Left colon (tissue), 2 donors: ENCODE data around the gene NAV2. TPM values are rescaled to one million over a fixed set of nuclear protein-coding genes. Genes with fewer than 3 reads are reported as not detected.
"Not testable (repeated sequence)": the region's sequence is repeated elsewhere in the genome, so short reads cannot be mapped to it uniquely, and the experiment has no call there.

Experiments used
- ATAC-seq: fragments of 200-7000 bp; cut with Tn5 transposase; one replicate; pipeline ENCODE4 v1.9.1; 2020; ENCODE audit warnings: mild to moderate bottlenecking, moderate library complexity
- DNase-seq, 2 donors: peaks; one replicate each; pipeline ENCODE4 v3.0.0-alpha.2; 2020
- intact Hi-C, 2 donors: fragments of 100-400 bp; cut with DNase I in 1 of 2; cut with micrococcal nuclease in 1 of 2; formaldehyde crosslinking; loops; one replicate each; pipeline versions ENCODE4 v1.11.2 to v1.14.0; 2022; cut with DNase I, micrococcal nuclease
- total RNA-seq, 2 donors: library from RNA; stranded (reverse); fragmentation: NEBNext Ultra II Directional; extraction: Animal tissue kit (Norgen Biotek cat#: 25700); gene quantifications; one replicate each; pipeline ENCODE4 v1.2.1, GENCODE V29; 2021
- donor health status: DM: no; HTN: no; CAD: no.
- donor health status: DM: yes; HTN: yes; CAD: no.

Gene NAV2
- total RNA-seq, 2 donors from 2014 or later: 16.1 to 21.7 TPM

DNA sequence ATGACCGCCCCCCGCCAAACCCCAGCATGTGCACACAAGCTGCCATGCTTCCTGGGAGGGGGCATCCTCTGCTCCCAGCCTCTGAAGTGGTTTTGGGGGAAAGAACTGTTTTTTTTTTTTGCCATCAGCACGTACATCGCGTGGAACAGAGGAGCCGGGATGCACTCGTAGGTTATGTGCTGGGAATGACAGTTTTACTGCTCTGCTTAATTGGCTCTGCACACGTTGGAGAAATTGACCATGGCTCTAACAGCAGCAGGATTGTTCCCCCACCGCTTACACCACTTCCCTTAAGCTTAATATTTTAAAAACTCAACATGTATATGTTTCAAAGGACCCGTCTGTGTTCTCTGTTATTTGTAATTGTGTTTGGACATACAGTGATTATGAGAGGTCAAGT lies 175.2 kb downstream of the NAV2 start:
- intact Hi-C loops: no loop called here
- DNase-seq (no peak), ATAC-seq (no peak)

GRCh38 chr11:19889531-19889930 lies 176.9 kb downstream of the NAV2 start:
- no peak for DNase-seq
- intact Hi-C loops: no loop called here
- ATAC-seq: no peak

DNA sequence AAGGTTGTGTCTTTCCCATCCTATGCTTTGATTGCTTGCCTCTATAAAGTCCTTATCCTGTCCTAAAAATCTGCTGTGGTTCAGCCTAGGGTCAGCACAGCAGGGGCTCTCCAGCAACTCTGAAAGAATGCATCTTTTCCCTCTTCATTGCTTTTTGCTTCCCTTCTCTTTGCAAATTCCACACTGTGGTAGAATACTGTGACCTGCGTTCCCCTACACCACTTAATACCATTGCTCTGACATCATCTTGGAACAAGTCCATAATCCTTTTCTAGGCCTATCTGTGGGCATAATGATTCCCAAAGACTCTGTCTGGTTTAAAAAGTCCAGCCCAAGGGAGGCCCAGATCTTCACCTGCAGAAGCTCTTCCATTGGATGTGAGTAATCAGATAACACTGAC lies 177.7 kb downstream of the NAV2 start:
- DNase-seq: no peak
- ATAC-seq: no peak
- intact Hi-C loops: no loop called here

DNA sequence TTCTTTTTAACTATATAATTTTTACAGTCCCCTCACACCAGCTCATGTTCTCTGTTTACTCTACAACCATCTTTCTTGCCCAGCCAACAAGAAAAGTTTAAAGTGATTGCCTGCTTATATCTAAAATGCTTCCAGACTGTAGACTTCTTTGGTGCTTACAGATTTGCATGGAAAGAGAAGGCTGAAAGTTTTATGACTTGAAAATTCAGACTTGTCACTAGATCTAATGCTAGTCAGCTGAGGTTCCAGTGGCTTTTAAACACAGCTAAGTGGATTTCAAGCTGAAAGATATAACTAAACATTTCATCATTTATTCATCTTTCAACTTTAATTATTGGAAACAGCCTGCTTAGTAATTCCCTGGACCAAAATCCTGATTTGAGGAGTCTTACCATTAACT lies 178.4 kb downstream of the NAV2 start:
- ATAC-seq (no peak), DNase-seq (no peak)
- intact Hi-C loops: no loop called here

GRCh38 chr11:19892387-19892786 lies 179.8 kb downstream of the NAV2 start:
- DNase-seq (no peak), ATAC-seq (no peak)
- intact Hi-C loops: no loop called here

DNA sequence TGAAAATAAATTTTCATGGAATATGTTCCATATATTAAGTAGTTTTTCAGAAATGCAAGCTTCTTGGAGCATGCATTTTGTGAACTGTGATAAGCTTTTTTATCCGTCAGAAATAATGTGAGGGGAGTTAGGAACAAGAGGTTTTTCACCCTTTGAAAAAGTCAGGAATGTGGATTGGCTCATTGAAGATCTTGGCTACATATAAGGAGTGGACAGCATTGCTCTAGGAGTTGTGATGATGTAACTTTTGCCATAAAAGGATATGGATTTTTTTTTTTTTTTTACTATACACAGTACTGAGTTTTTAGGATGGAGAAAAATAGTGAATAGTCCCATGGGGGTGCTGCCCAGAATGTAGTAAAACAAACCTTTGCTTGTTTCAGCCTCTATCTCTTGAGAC lies 180.2 kb downstream of the NAV2 start:
- ATAC-seq (no peak), DNase-seq (no peak)
- intact Hi-C loops: no loop called here

DNA sequence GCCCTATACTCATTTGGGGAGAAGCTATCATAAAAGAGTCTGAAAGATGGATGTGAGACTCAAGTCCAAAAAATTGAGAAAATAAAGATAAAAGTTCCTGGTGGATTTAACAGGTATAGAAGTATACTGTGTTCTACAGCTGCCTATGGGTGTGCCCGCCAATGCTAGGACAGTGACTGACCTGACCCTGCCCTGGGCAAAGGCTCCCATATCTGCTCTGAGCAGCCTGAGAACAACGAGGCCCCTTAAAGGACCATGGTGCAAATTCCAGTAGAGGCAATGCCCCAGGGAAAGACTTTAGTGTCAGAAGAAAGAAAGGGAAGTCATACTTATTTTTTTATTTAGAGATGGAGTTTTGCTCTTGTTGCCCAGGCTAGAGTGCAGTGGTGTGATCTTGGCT lies 181.8 kb downstream of the NAV2 start:
- intact Hi-C loops: no loop called here
- ATAC-seq (peak; percentile 30), DNase-seq (no peak)

GRCh38 chr11:19895037-19895436 lies 182.4 kb downstream of the NAV2 start:
- intact Hi-C loops, ATAC-seq, DNase-seq: not testable (repeated sequence)

- intact Hi-C loops: no loop called here
- ATAC-seq (no peak), DNase-seq (no peak)
These were observed 183.1 kb downstream of the NAV2 start for GRCh38 chr11:19895776-19896175.

GRCh38 chr11:19903620-19904069 lies 191.0 kb downstream of the NAV2 start:
- ATAC-seq: peak; percentile 84
- intact Hi-C loops: loop anchor here (5.0 to 10.0 kb wide), 4 partner anchors 159 to 346 kb away; no protein-coding TSS in a partner anchor
- peak; percentile 55 to 87 for DNase-seq

DNA sequence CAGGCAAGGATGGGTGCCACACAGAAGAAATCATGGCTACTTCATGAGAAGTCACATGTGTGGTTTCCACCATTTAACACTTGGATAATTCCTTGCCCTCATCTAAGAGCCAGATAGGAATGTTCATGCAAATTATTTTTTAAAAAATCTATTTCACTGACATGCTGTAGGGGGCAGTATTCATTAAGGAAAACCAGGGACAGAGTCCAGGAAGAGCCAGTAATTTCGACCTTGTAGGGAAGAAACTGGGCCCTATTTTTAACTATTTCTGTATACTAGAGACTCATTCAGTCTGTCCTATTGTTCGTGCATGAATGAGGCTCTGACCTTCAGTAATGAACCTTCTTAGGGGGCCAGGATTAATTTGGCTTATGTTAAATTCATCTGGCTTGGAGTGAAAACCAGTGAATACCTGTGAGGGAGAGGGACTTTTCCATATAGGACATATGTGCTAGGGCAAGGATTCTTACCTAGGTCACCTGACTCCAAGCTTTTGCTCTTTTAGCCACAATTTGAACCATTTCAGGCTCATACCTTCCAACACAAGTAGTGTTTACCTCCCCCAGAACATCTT lies 192.7 kb downstream of the NAV2 start:
- ATAC-seq (peak; percentile 61), DNase-seq (no peak)
- intact Hi-C loops: loop anchor here (10.0 kb wide), 2 partner anchors 161 to 341 kb away; no protein-coding TSS in a partner anchor

DNA sequence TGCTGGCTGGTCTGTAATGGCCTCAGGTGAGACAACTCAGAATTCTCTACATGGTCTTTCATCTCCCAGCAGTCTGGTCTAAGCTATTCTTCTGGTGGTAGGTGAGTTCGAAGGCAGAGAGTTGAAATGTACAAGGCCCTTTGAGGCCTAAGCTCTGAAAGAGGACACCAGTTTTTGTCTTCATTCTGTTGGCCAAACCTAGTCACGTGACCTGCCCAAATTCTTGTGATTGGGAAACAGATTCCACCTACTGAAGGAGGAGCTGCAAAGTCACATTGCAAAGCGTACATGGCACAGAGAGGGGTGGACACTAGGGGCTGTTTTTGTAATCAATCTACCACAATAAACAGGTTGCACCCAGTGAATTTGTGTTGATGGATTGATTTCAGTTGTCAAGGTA lies 193.5 kb downstream of the NAV2 start:
- DNase-seq (no peak), ATAC-seq (no peak)
- intact Hi-C loops: loop anchor here (10.0 kb wide), 2 partner anchors 161 to 341 kb away; no protein-coding TSS in a partner anchor

GRCh38 chr11:19907008-19907579 lies 194.5 kb downstream of the NAV2 start:
- intact Hi-C loops: loop anchor here (10.0 kb wide), 2 partner anchors 162 to 342 kb away; no protein-coding TSS in a partner anchor
- DNase-seq (no peak), ATAC-seq (no peak)

DNA sequence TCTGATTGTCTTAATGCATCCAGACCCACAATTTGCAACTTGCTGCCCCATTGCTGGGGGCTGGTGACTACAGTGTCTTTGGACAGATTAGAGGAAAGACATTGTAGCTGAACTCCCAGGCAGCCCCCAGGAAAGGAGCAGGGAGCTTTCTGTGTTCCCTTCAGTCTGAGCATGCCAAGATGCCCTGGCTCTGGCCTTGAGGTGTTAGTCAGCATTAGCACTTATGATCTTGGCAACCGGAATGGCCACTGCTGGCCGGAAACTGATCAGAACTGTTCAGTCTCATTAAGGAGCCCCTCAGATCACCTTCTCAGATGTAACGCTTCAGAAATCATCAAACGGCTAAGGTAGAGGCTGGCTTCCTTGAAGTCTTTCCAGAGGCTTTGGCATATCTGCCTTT lies 195.2 kb downstream of the NAV2 start:
- intact Hi-C loops: loop anchor here (10.0 kb wide), 2 partner anchors 163 to 343 kb away; no protein-coding TSS in a partner anchor

GRCh38 chr11:19910931-19911330 lies 198.3 kb downstream of the NAV2 start:
- DNase-seq (no peak), ATAC-seq (no peak)
- intact Hi-C loops: no loop called here

More for the DNA sequence above, 195.2 kb downstream of the NAV2 start:
- DNase-seq: no peak
- ATAC-seq: no peak

GRCh38 chr11:19912115-19912957 lies 199.7 kb downstream of the NAV2 start:
- no peak for ATAC-seq
- intact Hi-C loops: no loop called here

DNA sequence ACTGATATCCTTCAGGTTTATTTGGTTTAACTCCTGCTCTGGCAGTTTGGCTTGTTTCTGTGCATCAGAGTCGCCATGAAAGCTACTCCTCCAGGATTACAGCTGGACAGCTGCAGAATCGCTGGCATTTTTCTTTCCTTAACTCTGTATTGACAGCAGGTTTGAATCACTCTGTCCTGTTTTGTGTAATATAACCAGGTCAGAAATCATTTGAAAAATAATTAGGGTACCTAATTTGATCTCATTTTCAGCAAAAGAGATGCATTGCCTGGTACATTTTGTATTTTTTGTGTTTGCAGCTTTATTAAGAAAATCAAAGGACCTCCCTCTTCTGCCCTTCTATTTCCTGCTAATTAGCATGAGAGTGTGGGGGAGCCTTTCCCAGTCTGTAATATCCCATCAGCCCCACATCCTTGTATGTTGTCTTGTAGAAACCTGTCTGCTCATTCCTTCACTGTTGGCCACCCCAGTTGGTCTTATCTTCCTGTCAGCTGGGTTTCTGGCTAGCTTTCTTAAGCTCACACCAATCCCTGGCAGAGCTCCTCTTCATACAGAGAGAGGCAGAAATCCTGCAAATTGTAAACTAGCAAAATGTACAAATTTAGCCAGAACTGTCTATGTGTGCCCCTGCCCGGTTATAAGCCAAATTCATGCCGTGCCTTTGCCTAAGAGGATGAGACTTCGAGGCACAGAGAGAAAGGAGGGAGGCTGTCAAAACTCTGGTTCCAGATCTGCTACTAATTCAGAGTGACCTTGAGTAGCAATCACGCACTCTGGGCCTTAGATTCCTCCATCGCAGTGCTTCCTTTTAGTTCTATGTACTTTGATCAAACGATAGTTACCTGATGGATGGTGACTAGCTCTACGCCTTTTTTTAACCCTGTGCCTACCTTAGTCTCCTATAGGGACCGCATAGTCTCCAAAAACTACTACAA lies 200.6 kb downstream of the NAV2 start:
- ATAC-seq: no peak
- no peak for DNase-seq
- intact Hi-C loops: no loop called here

More at GRCh38 chr11:19912115-19912957, 199.7 kb downstream of the NAV2 start:
- no peak for DNase-seq

DNA sequence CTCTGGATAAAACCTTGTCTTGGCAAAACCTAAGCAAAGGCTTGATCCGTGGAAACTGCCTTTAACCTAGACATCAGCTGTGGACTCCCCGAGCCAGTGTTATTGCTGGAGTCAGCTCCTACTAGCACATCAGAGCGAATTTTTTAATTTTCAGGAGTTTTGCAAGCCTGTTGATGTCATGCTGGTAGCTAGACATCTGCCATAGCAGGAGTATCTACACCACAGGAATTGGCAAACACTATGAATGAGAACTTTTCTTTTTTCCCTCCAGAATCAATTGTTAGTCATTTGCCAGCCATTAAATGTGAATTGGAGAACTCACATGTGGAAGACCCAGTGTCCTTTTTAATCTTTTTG lies 201.2 kb downstream of the NAV2 start:
- intact Hi-C loops: no loop called here
- ATAC-seq (no peak), DNase-seq (no peak)

GRCh38 chr11:19915808-19916207 lies 203.2 kb downstream of the NAV2 start:
- intact Hi-C loops: no loop called here
- DNase-seq: no peak

More at GRCh38 chr11:19915808-19916207, 203.2 kb downstream of the NAV2 start:
- ATAC-seq: no peak
